ENCODE data around the gene IL18RAP.

IL18RAP gene

DNA sequence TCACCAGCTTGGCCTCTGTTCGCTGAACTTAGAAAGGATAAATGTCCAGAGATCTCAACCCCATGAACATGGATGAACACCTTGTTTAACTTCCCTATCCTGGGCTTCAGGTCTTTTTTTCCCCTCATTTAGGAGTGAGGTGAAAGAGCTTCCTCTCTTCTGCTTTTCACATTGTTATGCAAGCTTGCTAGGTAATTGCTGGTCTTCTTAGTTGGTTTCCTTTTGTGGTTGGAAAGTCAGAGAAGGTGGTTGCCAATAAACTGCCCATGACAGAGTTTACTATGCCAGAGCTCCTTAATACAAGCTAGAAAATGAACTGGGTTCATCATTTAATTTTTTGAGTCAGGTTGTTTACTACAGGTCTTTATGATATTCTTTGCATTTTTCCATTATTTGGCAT, 66.7 kb downstream of the IL18RAP start:
- TF ChIP-seq FOXM1 (IDR thresholded peaks at IDR 0.05; ENCODE audit: borderline replicate concordance, low read depth) (no peak), EP300 (IDR thresholded peaks at IDR 0.05; ENCODE audit: borderline replicate concordance) (no peak), TAF1 (IDR thresholded peaks at IDR 0.05; ENCODE audit: low read depth) (no peak)
- TF ChIP-seq, protein P1, sequence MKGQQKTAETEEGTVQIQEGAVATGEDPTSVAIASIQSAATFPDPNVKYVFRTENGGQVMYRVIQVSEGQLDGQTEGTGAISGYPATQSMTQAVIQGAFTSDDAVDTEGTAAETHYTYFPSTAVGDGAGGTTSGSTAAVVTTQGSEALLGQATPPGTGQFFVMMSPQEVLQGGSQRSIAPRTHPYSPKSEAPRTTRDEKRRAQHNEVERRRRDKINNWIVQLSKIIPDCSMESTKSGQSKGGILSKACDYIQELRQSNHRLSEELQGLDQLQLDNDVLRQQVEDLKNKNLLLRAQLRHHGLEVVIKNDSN (IDR thresholded peaks at IDR 0.05) = no peak

DNA sequence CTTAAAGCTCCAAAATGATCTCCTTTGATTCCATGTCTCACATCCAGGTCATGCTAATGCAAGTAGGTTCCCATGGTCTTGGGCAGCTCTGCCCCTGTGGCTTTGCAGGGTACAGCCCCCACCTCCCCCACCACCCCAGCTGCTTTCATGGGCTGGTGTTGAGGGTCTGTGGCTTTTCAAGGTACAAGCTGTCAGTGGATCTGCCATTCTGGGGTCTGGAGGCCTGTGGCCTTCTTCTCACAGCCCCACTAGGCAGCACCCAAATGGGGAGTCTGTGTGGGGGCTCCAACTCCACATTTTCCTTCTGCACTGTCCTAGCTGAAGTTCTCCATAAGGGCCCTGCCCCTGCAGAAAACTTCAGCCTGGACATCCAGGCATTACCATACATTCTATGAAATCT, 69.0 kb downstream of the IL18RAP start:
- TF ChIP-seq TAF1 (IDR thresholded peaks at IDR 0.05; ENCODE audit: low read depth) (no peak), YY1 (IDR thresholded peaks at IDR 0.05; ENCODE audit: low read depth) (no peak), EP300 (IDR thresholded peaks at IDR 0.05; ENCODE audit: borderline replicate concordance) (no peak), ZBTB7A (IDR thresholded peaks at IDR 0.05; ENCODE audit: low read depth) (no peak), CEBPB (IDR thresholded peaks at IDR 0.05) (no peak), TCF12 (IDR thresholded peaks at IDR 0.05; ENCODE audit: low read depth) (no peak)

DNA sequence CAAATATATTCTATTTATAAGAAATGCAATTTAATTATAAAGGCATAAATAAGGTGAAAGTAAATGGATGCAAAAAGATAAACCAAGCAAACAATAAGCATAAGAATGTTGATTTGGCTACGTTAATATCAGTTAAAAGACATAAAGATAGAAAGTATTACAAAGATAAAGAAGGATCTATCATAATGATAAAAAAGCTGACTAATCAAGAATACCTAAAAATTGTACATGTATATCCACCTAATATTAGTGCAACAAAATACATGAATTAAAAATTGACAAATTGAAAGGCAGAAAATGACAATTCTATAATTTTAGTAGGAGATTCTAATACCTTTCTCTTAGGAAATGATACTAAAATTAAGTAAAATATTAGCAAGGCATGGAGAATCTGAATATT, 71.6 kb downstream of the IL18RAP start:
- TF ChIP-seq EGR1 (IDR thresholded peaks at IDR 0.05) (no peak), FOXM1 (IDR thresholded peaks at IDR 0.05; ENCODE audit: borderline replicate concordance, low read depth) (no peak), RAD21 (IDR thresholded peaks at IDR 0.05; ENCODE audit: low read depth) (no peak), TEAD4 (IDR thresholded peaks at IDR 0.05) (no peak), TCF12 (IDR thresholded peaks at IDR 0.05; ENCODE audit: low read depth) (no peak), ZBTB7A (IDR thresholded peaks at IDR 0.05; ENCODE audit: low read depth) (no peak), CEBPB (IDR thresholded peaks at IDR 0.05) (no peak), CREB1 (IDR thresholded peaks at IDR 0.05; ENCODE audit: low read depth) (no peak), NFIC (IDR thresholded peaks at IDR 0.05) (no peak), TAF1 (IDR thresholded peaks at IDR 0.05; ENCODE audit: low read depth) (no peak)
- TF ChIP-seq, protein P2, sequence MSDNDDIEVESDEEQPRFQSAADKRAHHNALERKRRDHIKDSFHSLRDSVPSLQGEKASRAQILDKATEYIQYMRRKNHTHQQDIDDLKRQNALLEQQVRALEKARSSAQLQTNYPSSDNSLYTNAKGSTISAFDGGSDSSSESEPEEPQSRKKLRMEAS (IDR thresholded peaks at IDR 0.05) = no peak
- TF ChIP-seq, protein P3, sequence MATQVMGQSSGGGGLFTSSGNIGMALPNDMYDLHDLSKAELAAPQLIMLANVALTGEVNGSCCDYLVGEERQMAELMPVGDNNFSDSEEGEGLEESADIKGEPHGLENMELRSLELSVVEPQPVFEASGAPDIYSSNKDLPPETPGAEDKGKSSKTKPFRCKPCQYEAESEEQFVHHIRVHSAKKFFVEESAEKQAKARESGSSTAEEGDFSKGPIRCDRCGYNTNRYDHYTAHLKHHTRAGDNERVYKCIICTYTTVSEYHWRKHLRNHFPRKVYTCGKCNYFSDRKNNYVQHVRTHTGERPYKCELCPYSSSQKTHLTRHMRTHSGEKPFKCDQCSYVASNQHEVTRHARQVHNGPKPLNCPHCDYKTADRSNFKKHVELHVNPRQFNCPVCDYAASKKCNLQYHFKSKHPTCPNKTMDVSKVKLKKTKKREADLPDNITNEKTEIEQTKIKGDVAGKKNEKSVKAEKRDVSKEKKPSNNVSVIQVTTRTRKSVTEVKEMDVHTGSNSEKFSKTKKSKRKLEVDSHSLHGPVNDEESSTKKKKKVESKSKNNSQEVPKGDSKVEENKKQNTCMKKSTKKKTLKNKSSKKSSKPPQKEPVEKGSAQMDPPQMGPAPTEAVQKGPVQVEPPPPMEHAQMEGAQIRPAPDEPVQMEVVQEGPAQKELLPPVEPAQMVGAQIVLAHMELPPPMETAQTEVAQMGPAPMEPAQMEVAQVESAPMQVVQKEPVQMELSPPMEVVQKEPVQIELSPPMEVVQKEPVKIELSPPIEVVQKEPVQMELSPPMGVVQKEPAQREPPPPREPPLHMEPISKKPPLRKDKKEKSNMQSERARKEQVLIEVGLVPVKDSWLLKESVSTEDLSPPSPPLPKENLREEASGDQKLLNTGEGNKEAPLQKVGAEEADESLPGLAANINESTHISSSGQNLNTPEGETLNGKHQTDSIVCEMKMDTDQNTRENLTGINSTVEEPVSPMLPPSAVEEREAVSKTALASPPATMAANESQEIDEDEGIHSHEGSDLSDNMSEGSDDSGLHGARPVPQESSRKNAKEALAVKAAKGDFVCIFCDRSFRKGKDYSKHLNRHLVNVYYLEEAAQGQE (IDR thresholded peaks at IDR 0.05; ENCODE audit: low read depth) = no peak

DNA sequence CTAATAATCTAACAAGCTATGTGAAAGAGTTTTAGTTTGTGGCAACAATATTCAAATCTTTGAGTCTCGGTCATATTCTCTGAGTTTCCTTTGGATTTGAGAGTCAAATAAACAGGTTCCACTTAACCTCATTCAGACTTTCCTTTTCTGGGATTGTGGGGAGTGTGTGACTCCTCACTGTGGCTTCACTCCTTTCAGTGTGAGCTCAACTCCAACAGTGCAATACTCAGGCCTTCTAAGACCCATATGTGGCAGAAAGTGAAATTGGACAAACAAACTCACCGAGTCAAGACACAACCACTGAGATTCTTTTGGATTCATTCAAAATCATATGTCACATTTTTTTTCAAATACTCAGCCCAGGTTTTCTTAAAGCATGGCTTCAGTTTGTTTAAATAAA, 75.5 kb downstream of the IL18RAP start:
- no peak for TF ChIP-seq TAF1 (IDR thresholded peaks at IDR 0.05; ENCODE audit: low read depth)
- TF ChIP-seq EP300 (IDR thresholded peaks at IDR 0.05; ENCODE audit: borderline replicate concordance) = no peak
- TF ChIP-seq, protein P2 (IDR thresholded peaks at IDR 0.05) = no peak
- TF ChIP-seq, protein P1 (IDR thresholded peaks at IDR 0.05) = no peak
- TF ChIP-seq NFIC (IDR thresholded peaks at IDR 0.05) = no peak
- TF ChIP-seq, protein P3 (IDR thresholded peaks at IDR 0.05; ENCODE audit: low read depth) = no peak

DNA sequence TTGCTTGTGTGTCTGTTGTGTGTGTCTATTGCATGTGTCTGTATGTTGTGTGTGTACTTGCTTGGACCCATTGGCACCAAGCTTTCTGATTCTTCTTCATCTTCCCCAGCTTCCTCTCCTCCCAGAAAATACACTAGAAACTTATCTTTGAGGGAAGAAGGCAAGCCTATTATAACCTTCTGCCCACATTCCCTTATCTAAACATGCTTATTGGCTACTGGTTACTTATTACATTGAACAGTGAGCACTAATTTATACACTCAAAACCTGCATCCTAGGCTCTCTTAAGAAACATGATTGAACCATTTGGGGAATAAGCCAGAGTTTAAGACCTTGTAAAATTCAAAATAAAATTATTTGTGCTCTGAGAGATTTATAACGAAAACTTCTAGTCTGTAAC, 76.6 kb downstream of the IL18RAP start:
- TF ChIP-seq FOXM1 (IDR thresholded peaks at IDR 0.05; ENCODE audit: borderline replicate concordance, low read depth) (no peak), TEAD4 (IDR thresholded peaks at IDR 0.05) (no peak), ZBTB7A (IDR thresholded peaks at IDR 0.05; ENCODE audit: low read depth) (no peak), TCF12 (IDR thresholded peaks at IDR 0.05; ENCODE audit: low read depth) (no peak), NFIC (IDR thresholded peaks at IDR 0.05) (no peak), TAF1 (IDR thresholded peaks at IDR 0.05; ENCODE audit: low read depth) (no peak), CREB1 (IDR thresholded peaks at IDR 0.05; ENCODE audit: low read depth) (no peak), EP300 (IDR thresholded peaks at IDR 0.05; ENCODE audit: borderline replicate concordance) (no peak), RAD21 (IDR thresholded peaks at IDR 0.05; ENCODE audit: low read depth) (no peak), EGR1 (IDR thresholded peaks at IDR 0.05) (no peak), CEBPB (IDR thresholded peaks at IDR 0.05) (no peak), YY1 (IDR thresholded peaks at IDR 0.05; ENCODE audit: low read depth) (no peak)
- TF ChIP-seq, protein P2 (IDR thresholded peaks at IDR 0.05) = no peak
- TF ChIP-seq, protein P3 (IDR thresholded peaks at IDR 0.05; ENCODE audit: low read depth) = no peak
- TF ChIP-seq, protein P1 (IDR thresholded peaks at IDR 0.05) = no peak
